Measurements from ENCODE around the gene GNB5.
"Not testable (repeated sequence)": the region's sequence is repeated elsewhere in the genome, so short reads cannot be mapped to it uniquely, and the experiment has no call there.

The GNB5 gene

GRCh38 chr15:52191207-52191606 lies at the start of gene GNB5:
GNB5 (minus strand) TSS chr15:52191392; CDS start chr15:52184676, 6,716 bp downstream.
- Histone ChIP-seq H3K4me3 (ENCODE audit: low read length in 2 of 2) (no peak within 1 kb of the TSS), H3K27me3 (ENCODE audit: control insufficient read depth in 1 of 2, insufficient read depth in 2 of 2, low read length in 2 of 2) (no peaks in the 10 kb centered on the region), H3K27ac (ENCODE audit: low read length) (no peak within 1 kb of the TSS)

GRCh38 chr15:52240166-52240565 lies 49.0 kb upstream of the GNB5 start:
- Histone ChIP-seq H3K27me3 (ENCODE audit: control insufficient read depth in 1 of 2, insufficient read depth in 2 of 2, low read length in 2 of 2) (peaks cover 0 to 2% of the 10 kb centered on the region in 2 donors), H3K4me1 (ENCODE audit: control insufficient read depth, insufficient read depth, low read length) (no peaks in the 10 kb centered on the region), H3K9me3 (ENCODE audit: control insufficient read depth in 2 of 2, low read length in 2 of 2) (no peaks in the 10 kb centered on the region), H3K36me3 (ENCODE audit: control insufficient read depth in 2 of 2, insufficient read depth in 2 of 2, low read length in 2 of 2) (no peaks in the 10 kb centered on the region), H3K27ac (ENCODE audit: low read length) (no peak overlapping the region), H3K9ac (ENCODE audit: low read length in 2 of 2) (no peak overlapping the region), H3K4me3 (ENCODE audit: low read length in 2 of 2) (no peak overlapping the region)

More at GRCh38 chr15:52191207-52191606, at the start of gene GNB5:
- H3K9ac ChIP-seq (ENCODE audit: low read length in 2 of 2), result no peak within 1 kb of the TSS
- no peaks in the 10 kb centered on the region for H3K4me1 ChIP-seq (ENCODE audit: control insufficient read depth, insufficient read depth, low read length)
- no peaks in the 10 kb centered on the region for H3K9me3 ChIP-seq (ENCODE audit: control insufficient read depth in 2 of 2, low read length in 2 of 2)
- no peaks in the 10 kb centered on the region for H3K36me3 ChIP-seq (ENCODE audit: control insufficient read depth in 2 of 2, insufficient read depth in 2 of 2, low read length in 2 of 2)

- H3K27ac ChIP-seq (ENCODE audit: low read length); H3K4me1 ChIP-seq (ENCODE audit: control insufficient read depth, insufficient read depth, low read length); H3K4me3 ChIP-seq (ENCODE audit: low read length in 2 of 2); H3K36me3 ChIP-seq (ENCODE audit: control insufficient read depth in 2 of 2, insufficient read depth in 2 of 2, low read length in 2 of 2); H3K27me3 ChIP-seq (ENCODE audit: control insufficient read depth in 1 of 2, insufficient read depth in 2 of 2, low read length in 2 of 2); H3K9me3 ChIP-seq (ENCODE audit: control insufficient read depth in 2 of 2, low read length in 2 of 2); H3K9ac ChIP-seq (ENCODE audit: low read length in 2 of 2): not testable (repeated sequence)
Observed at GRCh38 chr15:52238989-52239525, 47.9 kb upstream of the GNB5 start.

- no peaks in the 10 kb centered on the region for H3K36me3 ChIP-seq (ENCODE audit: control insufficient read depth in 2 of 2, insufficient read depth in 2 of 2, low read length in 2 of 2)
- H3K4me3 ChIP-seq (ENCODE audit: low read length in 2 of 2), result no peak overlapping the region
- H3K9ac ChIP-seq (ENCODE audit: low read length in 2 of 2), result no peak overlapping the region
- no peak overlapping the region for H3K27ac ChIP-seq (ENCODE audit: low read length)
- no peaks in the 10 kb centered on the region for H3K4me1 ChIP-seq (ENCODE audit: control insufficient read depth, insufficient read depth, low read length)
- peaks cover 0 to 2% of the 10 kb centered on the region in 2 donors for H3K27me3 ChIP-seq (ENCODE audit: control insufficient read depth in 1 of 2, insufficient read depth in 2 of 2, low read length in 2 of 2)
- H3K9me3 ChIP-seq (ENCODE audit: control insufficient read depth in 2 of 2, low read length in 2 of 2), result no peaks in the 10 kb centered on the region
Observed at GRCh38 chr15:52238149-52238548, 47.0 kb upstream of the GNB5 start.

GRCh38 chr15:52236013-52236412 lies 44.8 kb upstream of the GNB5 start:
- Histone ChIP-seq H3K27ac (ENCODE audit: low read length) (no peak overlapping the region), H3K4me1 (ENCODE audit: control insufficient read depth, insufficient read depth, low read length) (no peaks in the 10 kb centered on the region), H3K36me3 (ENCODE audit: control insufficient read depth in 2 of 2, insufficient read depth in 2 of 2, low read length in 2 of 2) (no peaks in the 10 kb centered on the region), H3K9me3 (ENCODE audit: control insufficient read depth in 2 of 2, low read length in 2 of 2) (no peaks in the 10 kb centered on the region), H3K4me3 (ENCODE audit: low read length in 2 of 2) (no peak overlapping the region), H3K9ac (ENCODE audit: low read length in 2 of 2) (no peak overlapping the region), H3K27me3 (ENCODE audit: control insufficient read depth in 1 of 2, insufficient read depth in 2 of 2, low read length in 2 of 2) (no peaks in the 10 kb centered on the region)

- Histone ChIP-seq H3K4me3 (ENCODE audit: low read length in 2 of 2) (no peak overlapping the region), H3K4me1 (ENCODE audit: control insufficient read depth, insufficient read depth, low read length) (no peaks in the 10 kb centered on the region), H3K36me3 (ENCODE audit: control insufficient read depth in 2 of 2, insufficient read depth in 2 of 2, low read length in 2 of 2) (no peaks in the 10 kb centered on the region), H3K9me3 (ENCODE audit: control insufficient read depth in 2 of 2, low read length in 2 of 2) (no peaks in the 10 kb centered on the region), H3K27ac (ENCODE audit: low read length) (no peak overlapping the region), H3K27me3 (ENCODE audit: control insufficient read depth in 1 of 2, insufficient read depth in 2 of 2, low read length in 2 of 2) (no peaks in the 10 kb centered on the region), H3K9ac (ENCODE audit: low read length in 2 of 2) (no peak overlapping the region)
Observed at GRCh38 chr15:52234596-52235541, 43.7 kb upstream of the GNB5 start.

- Histone ChIP-seq H3K36me3 (ENCODE audit: control insufficient read depth in 2 of 2, insufficient read depth in 2 of 2, low read length in 2 of 2) (no peaks in the 10 kb centered on the region), H3K9me3 (ENCODE audit: control insufficient read depth in 2 of 2, low read length in 2 of 2) (no peaks in the 10 kb centered on the region), H3K4me1 (ENCODE audit: control insufficient read depth, insufficient read depth, low read length) (no peaks in the 10 kb centered on the region), H3K4me3 (ENCODE audit: low read length in 2 of 2) (no peak overlapping the region), H3K27me3 (ENCODE audit: control insufficient read depth in 1 of 2, insufficient read depth in 2 of 2, low read length in 2 of 2) (no peaks in the 10 kb centered on the region), H3K9ac (ENCODE audit: low read length in 2 of 2) (no peak overlapping the region), H3K27ac (ENCODE audit: low read length) (no peak overlapping the region)
Observed at GRCh38 chr15:52233405-52233804, 42.2 kb upstream of the GNB5 start.

GRCh38 chr15:52232327-52232726 lies 41.1 kb upstream of the GNB5 start:
- H3K9me3 ChIP-seq (ENCODE audit: control insufficient read depth in 2 of 2, low read length in 2 of 2), result no peaks in the 10 kb centered on the region
- no peaks in the 10 kb centered on the region for H3K27me3 ChIP-seq (ENCODE audit: control insufficient read depth in 1 of 2, insufficient read depth in 2 of 2, low read length in 2 of 2)
- no peak overlapping the region for H3K9ac ChIP-seq (ENCODE audit: low read length in 2 of 2)
- no peaks in the 10 kb centered on the region for H3K36me3 ChIP-seq (ENCODE audit: control insufficient read depth in 2 of 2, insufficient read depth in 2 of 2, low read length in 2 of 2)
- H3K4me3 ChIP-seq (ENCODE audit: low read length in 2 of 2), result no peak overlapping the region
- H3K27ac ChIP-seq (ENCODE audit: low read length), result no peak overlapping the region
- no peaks in the 10 kb centered on the region for H3K4me1 ChIP-seq (ENCODE audit: control insufficient read depth, insufficient read depth, low read length)

- Histone ChIP-seq H3K9me3 (ENCODE audit: control insufficient read depth in 2 of 2, low read length in 2 of 2) (no peaks in the 10 kb centered on the region), H3K27ac (ENCODE audit: low read length) (no peak overlapping the region), H3K4me3 (ENCODE audit: low read length in 2 of 2) (no peak overlapping the region), H3K27me3 (ENCODE audit: control insufficient read depth in 1 of 2, insufficient read depth in 2 of 2, low read length in 2 of 2) (no peaks in the 10 kb centered on the region), H3K4me1 (ENCODE audit: control insufficient read depth, insufficient read depth, low read length) (no peaks in the 10 kb centered on the region), H3K9ac (ENCODE audit: low read length in 2 of 2) (no peak overlapping the region), H3K36me3 (ENCODE audit: control insufficient read depth in 2 of 2, insufficient read depth in 2 of 2, low read length in 2 of 2) (no peaks in the 10 kb centered on the region)
Observed at GRCh38 chr15:52230073-52230472, 38.9 kb upstream of the GNB5 start.

- no peak overlapping the region for H3K9ac ChIP-seq (ENCODE audit: low read length in 2 of 2)
- H3K36me3 ChIP-seq (ENCODE audit: control insufficient read depth in 2 of 2, insufficient read depth in 2 of 2, low read length in 2 of 2), result no peaks in the 10 kb centered on the region
- no peaks in the 10 kb centered on the region for H3K4me1 ChIP-seq (ENCODE audit: control insufficient read depth, insufficient read depth, low read length)
- no peaks in the 10 kb centered on the region for H3K9me3 ChIP-seq (ENCODE audit: control insufficient read depth in 2 of 2, low read length in 2 of 2)
- H3K27ac ChIP-seq (ENCODE audit: low read length), result no peak overlapping the region
- no peaks in the 10 kb centered on the region for H3K27me3 ChIP-seq (ENCODE audit: control insufficient read depth in 1 of 2, insufficient read depth in 2 of 2, low read length in 2 of 2)
- no peak overlapping the region for H3K4me3 ChIP-seq (ENCODE audit: low read length in 2 of 2)
Observed at GRCh38 chr15:52228921-52229320, 37.7 kb upstream of the GNB5 start.

- Histone ChIP-seq H3K27me3 (ENCODE audit: control insufficient read depth in 1 of 2, insufficient read depth in 2 of 2, low read length in 2 of 2) (no peaks in the 10 kb centered on the region), H3K36me3 (ENCODE audit: control insufficient read depth in 2 of 2, insufficient read depth in 2 of 2, low read length in 2 of 2) (no peaks in the 10 kb centered on the region), H3K4me1 (ENCODE audit: control insufficient read depth, insufficient read depth, low read length) (no peaks in the 10 kb centered on the region), H3K27ac (ENCODE audit: low read length) (no peak overlapping the region), H3K9ac (ENCODE audit: low read length in 2 of 2) (no peak overlapping the region), H3K9me3 (ENCODE audit: control insufficient read depth in 2 of 2, low read length in 2 of 2) (no peaks in the 10 kb centered on the region), H3K4me3 (ENCODE audit: low read length in 2 of 2) (no peak overlapping the region)
Observed at GRCh38 chr15:52227456-52227855, 36.3 kb upstream of the GNB5 start.

All from stomach smooth muscle (tissue), 2 donors.